Prostate gland (tissue), 2 donors: Measurements from ENCODE around the gene PARP15.

Experiments used
- POLR2A ChIP-seq: fragments of 450-650 bp; IDR thresholded peaks from one replicate; pipeline ENCODE4 v1.6.1; 2016; ENCODE audit warnings: antibody characterized with exemption, mild to moderate bottlenecking
- POLR2AphosphoS5 ChIP-seq: sonication (generic); formaldehyde crosslinking; IDR thresholded peaks from one replicate; pipeline ENCODE4 v1.6.1; 2017; ENCODE audit warnings: antibody characterized with exemption
- TF ChIP-seq, protein P1 (sequence below), 4 experiments: fragments of 200-600 bp in 2 of 4; fragments of 450-650 bp in 2 of 4; sonication (generic) in 2 of 4; IDR thresholded peaks; 1 replicate in 3 of 4; 2 replicates in 1 of 4; pipeline ENCODE4 v1.5.1; 2016 to 2019; ENCODE audit warnings: antibody characterized with exemption in 4 of 4, mild to moderate bottlenecking in 2 of 4, moderate library complexity in 2 of 4

DNA sequence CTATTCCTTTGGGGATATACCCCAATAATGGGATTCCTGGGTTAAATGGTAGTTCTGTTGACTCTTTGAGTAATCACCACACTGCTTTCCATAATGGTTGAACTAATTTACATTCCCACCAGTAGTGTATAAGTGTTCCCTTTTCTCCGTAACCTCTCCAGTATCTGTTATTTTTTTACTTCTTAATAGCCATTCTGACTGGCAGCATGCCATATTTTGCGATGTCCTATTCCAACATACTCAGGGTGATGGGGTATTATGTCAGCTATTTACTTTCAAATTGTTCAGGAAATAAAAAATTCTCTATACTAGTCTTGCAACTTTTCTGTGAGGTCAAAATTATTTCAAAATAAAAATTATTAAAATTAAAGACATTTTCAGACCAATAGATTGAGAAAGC lies 94.1 kb downstream of the PARP15 start:
- TF ChIP-seq POLR2A = no peak
- TF ChIP-seq, protein P1, sequence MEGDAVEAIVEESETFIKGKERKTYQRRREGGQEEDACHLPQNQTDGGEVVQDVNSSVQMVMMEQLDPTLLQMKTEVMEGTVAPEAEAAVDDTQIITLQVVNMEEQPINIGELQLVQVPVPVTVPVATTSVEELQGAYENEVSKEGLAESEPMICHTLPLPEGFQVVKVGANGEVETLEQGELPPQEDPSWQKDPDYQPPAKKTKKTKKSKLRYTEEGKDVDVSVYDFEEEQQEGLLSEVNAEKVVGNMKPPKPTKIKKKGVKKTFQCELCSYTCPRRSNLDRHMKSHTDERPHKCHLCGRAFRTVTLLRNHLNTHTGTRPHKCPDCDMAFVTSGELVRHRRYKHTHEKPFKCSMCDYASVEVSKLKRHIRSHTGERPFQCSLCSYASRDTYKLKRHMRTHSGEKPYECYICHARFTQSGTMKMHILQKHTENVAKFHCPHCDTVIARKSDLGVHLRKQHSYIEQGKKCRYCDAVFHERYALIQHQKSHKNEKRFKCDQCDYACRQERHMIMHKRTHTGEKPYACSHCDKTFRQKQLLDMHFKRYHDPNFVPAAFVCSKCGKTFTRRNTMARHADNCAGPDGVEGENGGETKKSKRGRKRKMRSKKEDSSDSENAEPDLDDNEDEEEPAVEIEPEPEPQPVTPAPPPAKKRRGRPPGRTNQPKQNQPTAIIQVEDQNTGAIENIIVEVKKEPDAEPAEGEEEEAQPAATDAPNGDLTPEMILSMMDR (IDR thresholded peaks at IDR 0.05) = no peak
- no peak for TF ChIP-seq POLR2AphosphoS5
